GM18519 (cell line): ENCODE results near the gene COA4.
"Not testable (repeated sequence)": the region's sequence is repeated elsewhere in the genome, so short reads cannot be mapped to it uniquely, and the experiment has no call there.

Experiments used
- ATAC-seq: cut with Tn5 transposase; IDR thresholded peaks from one replicate; pipeline ENCODE4 v1.9.1; 2021; ENCODE audit warnings: mild to moderate bottlenecking, moderate library complexity; ENCODE audit not compliant: unreplicated experiment, low FRiP score

The COA4 gene

GRCh38 chr11:73876424-73877310, at the start of gene COA4, which contains the start of gene PAAF1:
COA4 (minus strand) TSS chr11:73876846; CDS start chr11:73873378, 3,468 bp downstream.
PAAF1 (plus strand) TSS chr11:73876999; CDS start chr11:73877022, 23 bp downstream.
- ATAC-seq = peak; percentile 83

GRCh38 chr11:73921180-73921579, 44.5 kb upstream of the COA4 start:
- ATAC-seq = no peak

DNA sequence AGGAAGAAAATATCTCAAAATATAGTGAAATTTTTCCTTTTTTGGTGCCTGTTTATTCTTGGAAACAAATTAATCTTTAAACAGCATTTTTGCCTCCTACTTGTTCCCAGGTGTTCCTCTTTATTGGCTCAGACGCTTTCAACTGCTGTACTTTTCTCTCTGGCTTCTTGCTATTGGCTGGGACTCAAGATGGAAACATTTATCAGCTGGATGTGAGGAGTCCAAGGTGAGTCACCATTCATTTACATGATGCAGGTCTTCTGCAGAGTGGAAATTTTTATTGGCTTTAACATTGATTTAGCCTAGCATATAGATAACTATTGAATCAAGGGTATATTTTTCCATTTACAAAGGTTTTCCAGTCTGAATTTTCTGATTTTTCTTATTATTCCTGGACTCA, 39.8 kb upstream of the COA4 start:
- ATAC-seq = no peak

- ATAC-seq = no peak
These were observed 37.6 kb upstream of the COA4 start for GRCh38 chr11:73914284-73914683.

DNA sequence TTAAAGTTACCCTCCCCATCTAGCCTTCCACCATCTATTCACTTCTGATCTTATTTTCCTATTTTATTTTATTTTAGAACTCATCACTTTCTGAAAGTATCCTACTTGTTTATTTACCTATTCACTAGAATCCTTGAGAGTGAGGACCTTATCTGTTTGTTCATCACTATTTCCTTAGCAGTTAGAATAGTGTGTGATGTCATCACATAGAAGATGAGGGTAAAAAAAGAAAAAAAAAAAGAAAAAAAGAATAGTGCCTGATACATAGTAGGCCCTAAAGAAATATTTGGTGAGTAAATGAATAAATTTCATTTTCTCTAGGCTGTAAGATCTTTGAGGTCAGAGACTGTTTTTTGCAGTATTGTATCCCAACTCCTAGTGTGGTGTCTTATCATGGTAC, 36.8 kb upstream of the COA4 start:
- no peak for ATAC-seq

- no peak for ATAC-seq
These were observed 35.4 kb upstream of the COA4 start for GRCh38 chr11:73912026-73912425.

DNA sequence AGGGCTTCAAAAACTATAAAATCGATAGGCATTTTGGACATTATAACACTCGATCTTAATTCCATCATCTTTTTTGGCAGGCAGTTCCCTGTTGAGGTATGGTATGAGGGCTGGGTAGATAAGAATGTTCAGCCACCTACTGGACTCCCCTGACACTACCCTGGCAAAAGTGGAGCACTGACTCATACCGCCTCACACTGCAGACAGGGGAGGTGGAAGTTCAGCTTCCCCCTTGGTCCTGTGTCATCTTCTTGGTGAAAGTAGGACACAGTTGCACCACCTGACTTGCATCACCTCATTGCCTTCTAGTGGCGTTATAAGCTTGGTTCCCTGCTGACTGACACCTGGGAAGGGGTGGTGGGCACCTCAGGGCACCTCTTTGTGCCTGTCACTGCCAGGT, 30.5 kb upstream of the COA4 start:
- no peak for ATAC-seq

GRCh38 chr11:73902303-73902702, 25.7 kb upstream of the COA4 start:
- no peak for ATAC-seq

DNA sequence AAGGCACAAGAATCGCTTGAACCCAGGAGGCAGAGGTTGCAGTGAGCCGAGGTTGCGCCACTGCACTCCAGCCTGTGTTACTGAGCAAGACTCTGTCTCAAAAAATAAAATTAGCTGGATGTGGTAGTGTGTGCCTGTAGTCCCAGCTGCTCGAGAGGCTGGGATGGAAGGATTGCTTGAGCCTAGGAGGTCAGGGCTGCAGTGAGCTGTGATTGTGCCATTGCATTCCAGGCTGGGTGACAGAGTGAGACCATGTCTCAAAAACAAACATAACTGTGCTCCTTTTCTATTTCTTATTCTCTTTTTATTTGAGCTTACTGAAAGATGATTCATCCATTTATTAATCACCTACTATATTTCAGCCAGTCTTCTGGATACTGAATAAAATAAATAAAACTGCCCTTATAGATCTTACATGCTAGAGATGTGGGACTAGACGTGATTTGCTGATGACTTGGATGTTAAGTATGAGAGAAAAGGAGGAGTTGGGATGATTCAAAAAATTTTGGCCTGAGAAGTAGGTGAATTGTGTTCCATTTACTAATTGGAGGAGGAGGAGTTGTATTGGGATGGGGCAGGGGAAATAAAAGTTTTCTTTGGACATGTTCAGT, 18.2 kb upstream of the COA4 start:
- no peak for ATAC-seq

GRCh38 chr11:73893041-73893440, 16.4 kb upstream of the COA4 start:
- ATAC-seq = no peak

DNA sequence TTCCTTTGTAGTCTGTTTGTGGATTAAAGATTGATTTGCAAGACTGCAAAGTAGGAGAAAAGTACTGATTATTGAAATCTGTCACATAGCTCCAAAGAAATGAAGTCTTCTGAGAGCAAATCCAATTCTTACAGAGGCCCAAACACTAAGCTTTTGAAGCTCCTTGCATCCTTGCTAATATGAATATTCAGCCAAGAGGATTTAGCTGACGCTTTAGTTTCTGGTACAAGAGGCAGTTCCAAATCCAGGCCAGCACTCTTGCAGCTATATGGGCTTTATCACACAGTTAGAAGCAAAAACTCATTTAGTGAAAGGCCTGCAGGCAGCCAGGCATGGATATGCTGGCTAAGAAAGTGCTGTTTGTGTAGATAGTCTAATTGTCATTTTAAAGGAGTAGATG, 12.9 kb upstream of the COA4 start:
- no peak for ATAC-seq

DNA sequence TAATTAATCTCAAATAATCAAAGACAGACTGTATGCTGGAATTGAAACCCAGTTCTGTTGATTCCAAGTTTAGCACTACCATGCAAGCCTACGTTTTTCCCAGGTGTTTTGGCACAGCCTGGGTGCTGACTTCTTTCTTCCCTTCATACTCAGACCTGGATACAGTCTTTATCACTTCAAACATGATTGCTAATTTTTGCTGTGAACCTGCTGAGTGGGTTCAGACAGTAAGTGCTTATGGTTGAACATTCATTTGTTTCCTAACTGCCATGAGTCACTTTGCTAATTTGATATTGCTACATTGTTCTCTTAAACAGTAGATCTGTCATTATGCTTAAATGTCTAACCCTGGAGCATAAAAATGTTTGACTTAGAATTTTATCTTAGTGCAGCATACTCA, 12.4 kb upstream of the COA4 start:
- no peak for ATAC-seq

DNA sequence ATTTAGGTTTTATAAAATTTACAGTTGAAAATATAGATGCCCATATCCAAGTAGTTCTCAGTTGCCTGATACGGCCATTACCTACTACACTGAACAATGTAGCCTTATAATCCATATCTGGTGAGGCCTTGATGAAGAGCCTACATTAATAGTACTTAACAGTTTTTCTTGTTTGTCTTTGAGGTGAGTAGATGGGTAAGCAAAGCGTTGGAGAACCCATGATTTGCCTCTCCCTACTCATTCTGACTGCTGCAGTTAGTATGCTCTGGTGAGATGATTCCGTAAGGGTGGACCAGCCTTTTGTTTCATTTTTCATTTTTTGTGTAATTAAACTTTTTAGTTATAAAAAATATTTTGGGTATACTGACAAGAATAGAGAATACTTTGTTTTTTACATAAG, 11.6 kb upstream of the COA4 start:
- no peak for ATAC-seq

DNA sequence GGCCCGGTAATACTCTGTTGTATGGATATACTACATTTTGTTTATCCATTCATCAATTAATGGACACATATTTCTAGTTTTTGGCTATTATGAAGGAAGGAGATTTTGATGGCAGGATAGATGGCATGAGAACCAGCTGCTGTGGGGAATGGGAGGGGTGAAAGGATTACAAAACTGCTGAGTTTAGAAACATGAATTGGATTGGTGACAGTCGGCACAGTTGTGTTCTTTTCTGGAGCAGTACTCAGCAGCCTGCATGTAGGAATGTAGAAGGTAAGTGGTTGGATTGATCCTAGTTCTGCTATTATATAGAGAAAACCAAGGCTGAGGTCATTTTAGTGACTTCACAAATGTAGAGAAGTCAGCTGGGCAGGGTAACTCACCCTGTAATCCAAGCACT, 7.2 kb upstream of the COA4 start:
- no peak for ATAC-seq

GRCh38 chr11:73880449-73880848, 3.8 kb upstream of the COA4 start:
- ATAC-seq = not testable (repeated sequence)

DNA sequence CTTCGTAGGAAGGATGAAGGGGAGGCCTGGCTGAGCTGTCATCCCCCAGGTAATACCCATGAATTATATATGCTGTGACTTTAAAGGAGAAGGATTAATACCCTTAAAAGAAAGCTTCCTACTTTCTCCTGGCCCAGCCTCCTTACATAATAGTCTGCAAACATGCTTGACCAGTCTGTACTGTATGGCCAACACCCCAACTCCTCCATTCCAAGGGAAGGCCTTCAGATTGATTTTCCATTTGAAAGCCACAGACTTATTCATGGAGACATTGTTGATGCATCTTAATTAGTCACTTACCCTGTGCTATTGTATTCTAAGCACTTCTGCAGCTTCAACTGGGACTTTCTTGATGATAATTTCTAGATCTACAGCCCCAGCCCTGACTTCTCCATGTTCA, 2.1 kb upstream of the COA4 start:
- no peak for ATAC-seq

DNA sequence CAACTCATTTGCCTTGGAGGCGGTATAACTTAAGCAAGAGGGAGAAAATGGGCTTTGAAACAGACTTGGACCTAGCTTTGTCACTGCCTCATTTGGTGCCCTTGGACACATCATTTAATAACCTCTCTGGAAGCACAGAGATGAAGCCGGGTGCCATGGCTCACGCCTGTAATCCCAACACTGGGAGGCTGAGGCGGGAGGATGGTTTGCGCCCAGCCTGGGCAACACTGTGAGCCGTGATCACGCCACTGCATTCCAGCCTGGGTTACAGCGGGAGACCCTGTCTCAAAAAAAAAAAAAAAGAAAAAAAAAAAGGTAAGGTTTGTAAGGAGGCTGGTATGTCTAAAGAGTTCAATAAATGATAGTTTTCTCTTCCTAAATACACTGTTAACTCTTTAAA, 806 bp downstream of the COA4 start:
- no peak for ATAC-seq

GRCh38 chr11:73875380-73875779, 1.3 kb downstream of the COA4 start:
- ATAC-seq = no peak

- no peak for ATAC-seq
These were observed 3.8 kb downstream of the COA4 start for GRCh38 chr11:73872749-73873357.

- ATAC-seq = no peak
These were observed 6.4 kb downstream of the COA4 start for GRCh38 chr11:73870261-73870660.

DNA sequence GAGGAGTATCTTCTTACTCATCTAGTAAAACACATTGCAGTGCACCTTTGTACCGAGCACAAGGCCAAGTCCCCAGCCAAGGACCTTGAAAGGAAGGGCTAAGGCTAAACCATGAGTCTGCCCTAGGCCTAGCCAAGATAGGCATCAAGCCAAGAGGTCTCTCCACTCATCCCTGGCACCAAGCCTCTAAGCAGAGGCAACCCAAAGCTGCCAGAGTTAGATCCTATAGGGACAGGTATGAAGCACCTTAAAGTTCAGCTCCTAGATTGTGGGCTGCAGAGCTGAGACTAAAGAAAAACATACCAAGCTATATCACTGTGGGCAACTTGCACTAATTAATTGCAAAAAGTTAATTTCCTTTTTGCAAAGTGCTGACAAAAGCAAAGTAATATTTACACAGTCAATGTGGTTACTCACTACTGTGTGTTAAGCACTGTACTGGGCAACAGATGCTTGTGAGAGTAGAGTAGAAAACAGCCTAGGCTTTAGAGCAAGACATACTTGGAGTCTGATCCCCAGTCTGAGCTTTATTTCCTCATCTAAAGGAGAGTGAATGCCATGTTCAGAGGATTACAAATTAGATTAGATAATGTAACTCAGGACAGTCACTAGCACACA, 7.2 kb downstream of the COA4 start:
- no peak for ATAC-seq
